ENCODE results near the gene PTPRN2.

DNA sequence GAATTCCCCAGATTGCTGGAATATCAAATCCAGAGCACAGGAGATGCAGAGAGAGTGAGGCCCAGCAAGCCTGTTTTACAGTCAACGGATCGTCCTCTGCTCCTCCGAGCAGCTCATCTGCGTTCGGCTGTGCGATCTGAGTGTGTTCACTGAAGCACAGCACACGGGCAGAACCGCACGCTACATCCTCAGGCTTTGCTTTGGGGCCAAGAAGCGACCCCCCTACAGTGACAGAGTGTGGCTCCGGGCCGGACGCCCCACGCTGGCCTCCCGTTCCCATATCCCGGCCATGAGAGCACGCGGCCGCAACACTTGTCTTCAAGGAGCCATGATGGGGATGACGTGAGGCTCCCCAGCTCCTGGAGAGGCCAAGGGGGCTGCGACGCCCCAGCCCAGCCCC, 819.4 kb downstream of the PTPRN2 start:
- TF ChIP-seq, protein P1, sequence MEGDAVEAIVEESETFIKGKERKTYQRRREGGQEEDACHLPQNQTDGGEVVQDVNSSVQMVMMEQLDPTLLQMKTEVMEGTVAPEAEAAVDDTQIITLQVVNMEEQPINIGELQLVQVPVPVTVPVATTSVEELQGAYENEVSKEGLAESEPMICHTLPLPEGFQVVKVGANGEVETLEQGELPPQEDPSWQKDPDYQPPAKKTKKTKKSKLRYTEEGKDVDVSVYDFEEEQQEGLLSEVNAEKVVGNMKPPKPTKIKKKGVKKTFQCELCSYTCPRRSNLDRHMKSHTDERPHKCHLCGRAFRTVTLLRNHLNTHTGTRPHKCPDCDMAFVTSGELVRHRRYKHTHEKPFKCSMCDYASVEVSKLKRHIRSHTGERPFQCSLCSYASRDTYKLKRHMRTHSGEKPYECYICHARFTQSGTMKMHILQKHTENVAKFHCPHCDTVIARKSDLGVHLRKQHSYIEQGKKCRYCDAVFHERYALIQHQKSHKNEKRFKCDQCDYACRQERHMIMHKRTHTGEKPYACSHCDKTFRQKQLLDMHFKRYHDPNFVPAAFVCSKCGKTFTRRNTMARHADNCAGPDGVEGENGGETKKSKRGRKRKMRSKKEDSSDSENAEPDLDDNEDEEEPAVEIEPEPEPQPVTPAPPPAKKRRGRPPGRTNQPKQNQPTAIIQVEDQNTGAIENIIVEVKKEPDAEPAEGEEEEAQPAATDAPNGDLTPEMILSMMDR (conservative IDR thresholded peaks at IDR 0.05 in 1 of 2, IDR thresholded peaks at IDR 0.05 in 1 of 2; ENCODE audit: low read depth in 1 of 2, low read length in 2 of 2) = no peak
- no peak for TF ChIP-seq EZH2 (IDR thresholded peaks at IDR 0.05; ENCODE audit: low read length, missing control alignments)

Measured in fibroblast of lung (primary cell).